Measurements from ENCODE around the gene ASIC2. TPM values are rescaled to one million over a fixed set of nuclear protein-coding genes. Genes with fewer than 3 reads are reported as not detected.

ASIC2 gene
- total RNA-seq, 1 donor from 2014 or later = 0.36 TPM

- H3K27me3 ChIP-seq (ENCODE audit: insufficient read depth, low read length) = no peaks in the 10 kb centered on the region
- TF ChIP-seq CTCF (IDR thresholded peaks at IDR 0.05; ENCODE audit: insufficient read depth, low read depth, low read length) = no peak
- no peak for TF ChIP-seq EZH2 (IDR thresholded peaks at IDR 0.05; ENCODE audit: insufficient read depth, low read length)
- no peak for DNase-seq (ENCODE audit: low read depth)
- no peaks in the 10 kb centered on the region for H3K4me1 Mint-ChIP-seq (ENCODE audit: low read depth, unreplicated experiment)
- no peak overlapping the region for H3K4me2 ChIP-seq (ENCODE audit: low read length)
- H2AFZ ChIP-seq (ENCODE audit: low read depth, low read length) = no peak overlapping the region
- H3K4me3 ChIP-seq (ENCODE audit: insufficient read depth, low read depth, low read length) = no peak overlapping the region
- peaks cover 63% of the 10 kb centered on the region for H3K27me3 Mint-ChIP-seq (ENCODE audit: low read depth, unreplicated experiment)
- H3K27ac Mint-ChIP-seq (ENCODE audit: unreplicated experiment) = no peak overlapping the region
- no peaks in the 10 kb centered on the region for H4K20me1 ChIP-seq (ENCODE audit: insufficient read depth, low read length)
- H3K36me3 Mint-ChIP-seq (ENCODE audit: low read depth, unreplicated experiment) = no peaks in the 10 kb centered on the region
- FAIRE-seq = no peak
- H3K36me3 ChIP-seq (ENCODE audit: insufficient read depth, low read length) = no peaks in the 10 kb centered on the region
- no peaks in the 10 kb centered on the region for H3K9me3 Mint-ChIP-seq (ENCODE audit: unreplicated experiment)
- H3K4me3 Mint-ChIP-seq (ENCODE audit: unreplicated experiment) = no peak overlapping the region
- H3K9me3 ChIP-seq (ENCODE audit: insufficient read depth, low read depth, low read length) = no peaks in the 10 kb centered on the region
- no peak overlapping the region for H3K9ac ChIP-seq (ENCODE audit: low read length)
- no peaks in the 10 kb centered on the region for H3K79me2 ChIP-seq (ENCODE audit: insufficient read depth, low read length)
- no peak overlapping the region for H3K27ac ChIP-seq (ENCODE audit: low read depth, low read length)
- no peaks in the 10 kb centered on the region for H3K4me1 ChIP-seq (ENCODE audit: insufficient read depth, low read length)
Measured at GRCh38 chr17:33140413-33141099, 152.5 kb downstream of the ASIC2 start.

- TF ChIP-seq EZH2 (IDR thresholded peaks at IDR 0.05; ENCODE audit: insufficient read depth, low read length) (no peak), CTCF (IDR thresholded peaks at IDR 0.05; ENCODE audit: insufficient read depth, low read depth, low read length) (no peak)
- Histone ChIP-seq H3K27ac (ENCODE audit: low read depth, low read length) (no peak overlapping the region), H2AFZ (ENCODE audit: low read depth, low read length) (no peak overlapping the region), H4K20me1 (ENCODE audit: insufficient read depth, low read length) (no peaks in the 10 kb centered on the region), H3K4me3 (ENCODE audit: insufficient read depth, low read depth, low read length) (no peak overlapping the region), H3K36me3 (ENCODE audit: insufficient read depth, low read length) (no peaks in the 10 kb centered on the region), H3K9ac (ENCODE audit: low read length) (no peak overlapping the region), H3K4me1 (ENCODE audit: insufficient read depth, low read length) (no peaks in the 10 kb centered on the region), H3K4me2 (ENCODE audit: low read length) (no peak overlapping the region), H3K79me2 (ENCODE audit: insufficient read depth, low read length) (no peaks in the 10 kb centered on the region), H3K9me3 (ENCODE audit: insufficient read depth, low read depth, low read length) (no peaks in the 10 kb centered on the region), H3K27me3 (ENCODE audit: insufficient read depth, low read length) (no peaks in the 10 kb centered on the region)
- Mint-ChIP-seq H3K36me3 (ENCODE audit: low read depth, unreplicated experiment) (no peaks in the 10 kb centered on the region), H3K9me3 (ENCODE audit: unreplicated experiment) (no peaks in the 10 kb centered on the region), H3K27me3 (ENCODE audit: low read depth, unreplicated experiment) (peaks cover 70% of the 10 kb centered on the region), H3K4me1 (ENCODE audit: low read depth, unreplicated experiment) (no peaks in the 10 kb centered on the region), H3K27ac (ENCODE audit: unreplicated experiment) (no peak overlapping the region), H3K4me3 (ENCODE audit: unreplicated experiment) (no peak overlapping the region)
- DNase-seq (ENCODE audit: low read depth) (no peak), FAIRE-seq (no peak)
Measured at GRCh38 chr17:33138627-33139026, 154.5 kb downstream of the ASIC2 start.

GRCh38 chr17:33137426-33137825, 155.7 kb downstream of the ASIC2 start:
- no peaks in the 10 kb centered on the region for H4K20me1 ChIP-seq (ENCODE audit: insufficient read depth, low read length)
- Mint-ChIP-seq H3K27me3 (ENCODE audit: low read depth, unreplicated experiment) (peaks cover 78% of the 10 kb centered on the region), H3K36me3 (ENCODE audit: low read depth, unreplicated experiment) (no peaks in the 10 kb centered on the region), H3K4me3 (ENCODE audit: unreplicated experiment) (no peak overlapping the region), H3K9me3 (ENCODE audit: unreplicated experiment) (no peaks in the 10 kb centered on the region), H3K4me1 (ENCODE audit: low read depth, unreplicated experiment) (no peaks in the 10 kb centered on the region), H3K27ac (ENCODE audit: unreplicated experiment) (no peak overlapping the region)
- TF ChIP-seq CTCF (IDR thresholded peaks at IDR 0.05; ENCODE audit: insufficient read depth, low read depth, low read length) (no peak), EZH2 (IDR thresholded peaks at IDR 0.05; ENCODE audit: insufficient read depth, low read length) (no peak)
- no peak overlapping the region for H3K27ac ChIP-seq (ENCODE audit: low read depth, low read length)
- no peaks in the 10 kb centered on the region for H3K4me1 ChIP-seq (ENCODE audit: insufficient read depth, low read length)
- no peaks in the 10 kb centered on the region for H3K27me3 ChIP-seq (ENCODE audit: insufficient read depth, low read length)
- H3K9ac ChIP-seq (ENCODE audit: low read length) = no peak overlapping the region
- DNase-seq (ENCODE audit: low read depth) (no peak), FAIRE-seq (no peak)
- H2AFZ ChIP-seq (ENCODE audit: low read depth, low read length) = no peak overlapping the region
- H3K4me3 ChIP-seq (ENCODE audit: insufficient read depth, low read depth, low read length) = no peak overlapping the region
- no peaks in the 10 kb centered on the region for H3K79me2 ChIP-seq (ENCODE audit: insufficient read depth, low read length)
- no peaks in the 10 kb centered on the region for H3K9me3 ChIP-seq (ENCODE audit: insufficient read depth, low read depth, low read length)
- no peak overlapping the region for H3K4me2 ChIP-seq (ENCODE audit: low read length)
- no peaks in the 10 kb centered on the region for H3K36me3 ChIP-seq (ENCODE audit: insufficient read depth, low read length)

Data from astrocyte (in vitro differentiated cells and primary cell).